KG1 (cell line): ENCODE results near the gene TCAP.

ENCODE experiments used
- DNase-seq: peaks from one replicate; lab custom pipeline; 2025; lab: John Stamatoyannopoulos, UW

Gene TCAP

DNA sequence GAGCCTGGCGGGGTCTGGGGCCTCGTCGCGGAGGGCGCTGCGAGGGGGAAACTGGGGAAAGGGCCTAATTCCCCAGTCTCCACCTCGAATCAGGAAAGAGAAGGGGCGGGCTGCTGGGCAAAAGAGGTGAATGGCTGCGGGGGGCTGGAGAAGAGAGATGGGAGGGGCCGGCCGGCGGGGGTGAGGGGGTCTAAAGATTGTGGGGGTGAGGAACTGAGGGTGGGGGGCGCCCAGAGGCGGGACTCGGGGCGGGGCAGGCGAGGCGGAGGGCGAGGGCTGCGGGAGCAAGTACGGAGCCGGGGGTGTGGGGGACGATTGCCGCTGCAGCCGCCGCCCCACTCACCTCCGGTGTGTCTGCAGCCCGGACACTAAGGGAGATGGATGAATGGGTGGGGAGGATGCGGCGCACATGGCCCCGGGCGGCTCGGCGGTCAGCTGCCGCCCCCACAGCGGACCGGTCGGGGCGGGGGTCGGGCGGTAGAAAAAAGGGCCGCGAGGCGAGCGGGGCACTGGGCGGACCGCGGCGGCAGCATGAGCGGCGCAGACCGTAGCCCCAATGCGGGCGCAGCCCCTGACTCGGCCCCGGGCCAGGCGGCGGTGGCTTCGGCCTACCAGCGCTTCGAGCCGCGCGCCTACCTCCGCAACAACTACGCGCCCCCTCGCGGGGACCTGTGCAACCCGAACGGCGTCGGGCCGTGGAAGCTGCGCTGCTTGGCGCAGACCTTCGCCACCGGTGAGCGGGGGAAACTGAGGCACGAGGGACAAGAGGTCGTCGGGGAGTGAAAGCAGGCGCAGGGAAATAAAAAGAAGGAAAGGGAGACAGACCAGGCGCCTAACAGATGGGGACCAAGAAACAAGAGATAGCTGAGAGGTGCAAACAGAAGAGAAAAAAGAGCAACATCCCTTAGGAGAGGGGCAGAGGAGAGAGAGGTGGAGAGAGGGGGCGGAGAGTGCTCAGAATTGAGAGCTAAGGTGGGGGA, 3.1 kb downstream of the TCAP start, which contains the start of gene PNMT:
PNMT (plus strand) TSS at position 509 of the 980 bp plus-strand sequence; CDS start at position 532, 23 bp downstream.
- peak; percentile 24 for DNase-seq

DNA sequence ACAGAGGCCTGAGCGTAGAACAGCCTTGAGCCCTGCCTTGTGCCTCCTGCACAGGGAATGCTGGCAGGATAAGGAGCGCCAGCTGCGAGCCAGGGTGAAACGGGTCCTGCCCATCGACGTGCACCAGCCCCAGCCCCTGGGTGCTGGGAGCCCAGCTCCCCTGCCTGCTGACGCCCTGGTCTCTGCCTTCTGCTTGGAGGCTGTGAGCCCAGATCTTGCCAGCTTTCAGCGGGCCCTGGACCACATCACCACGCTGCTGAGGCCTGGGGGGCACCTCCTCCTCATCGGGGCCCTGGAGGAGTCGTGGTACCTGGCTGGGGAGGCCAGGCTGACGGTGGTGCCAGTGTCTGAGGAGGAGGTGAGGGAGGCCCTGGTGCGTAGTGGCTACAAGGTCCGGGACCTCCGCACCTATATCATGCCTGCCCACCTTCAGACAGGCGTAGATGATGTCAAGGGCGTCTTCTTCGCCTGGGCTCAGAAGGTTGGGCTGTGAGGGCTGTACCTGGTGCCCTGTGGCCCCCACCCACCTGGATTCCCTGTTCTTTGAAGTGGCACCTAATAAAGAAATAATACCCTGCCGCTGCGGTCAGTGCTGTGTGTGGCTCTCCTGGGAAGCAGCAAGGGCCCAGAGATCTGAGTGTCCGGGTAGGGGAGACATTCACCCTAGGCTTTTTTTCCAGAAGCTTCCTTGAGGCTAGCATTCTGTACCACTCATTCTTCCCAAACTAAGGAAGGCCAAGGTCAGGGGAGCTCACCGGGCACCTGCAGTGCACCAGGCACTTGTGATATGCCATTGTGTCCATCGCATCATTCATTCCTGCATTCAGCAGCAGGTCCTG, 5.0 kb downstream of the TCAP start:
- no peak for DNase-seq

DNA sequence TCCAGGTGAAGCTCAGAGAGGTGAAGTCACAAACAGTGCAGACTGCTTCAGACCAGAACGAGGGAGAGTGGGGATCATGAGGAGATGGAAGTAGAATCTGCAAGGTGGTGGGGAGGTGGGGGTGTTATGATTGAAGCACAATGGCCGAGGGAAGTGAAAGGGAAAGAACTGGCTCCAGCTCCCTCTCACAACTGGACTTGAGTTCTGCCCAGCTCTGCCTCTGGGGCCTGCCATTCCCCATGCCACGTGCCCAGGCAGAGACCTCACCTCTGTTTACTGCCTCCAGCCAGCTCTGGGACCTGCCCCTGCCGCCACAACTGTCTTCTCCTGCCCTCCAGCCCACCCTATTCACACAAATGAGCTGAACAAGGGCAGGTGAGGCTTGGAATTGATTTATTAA, 5.6 kb downstream of the TCAP start:
- no peak for DNase-seq

DNA sequence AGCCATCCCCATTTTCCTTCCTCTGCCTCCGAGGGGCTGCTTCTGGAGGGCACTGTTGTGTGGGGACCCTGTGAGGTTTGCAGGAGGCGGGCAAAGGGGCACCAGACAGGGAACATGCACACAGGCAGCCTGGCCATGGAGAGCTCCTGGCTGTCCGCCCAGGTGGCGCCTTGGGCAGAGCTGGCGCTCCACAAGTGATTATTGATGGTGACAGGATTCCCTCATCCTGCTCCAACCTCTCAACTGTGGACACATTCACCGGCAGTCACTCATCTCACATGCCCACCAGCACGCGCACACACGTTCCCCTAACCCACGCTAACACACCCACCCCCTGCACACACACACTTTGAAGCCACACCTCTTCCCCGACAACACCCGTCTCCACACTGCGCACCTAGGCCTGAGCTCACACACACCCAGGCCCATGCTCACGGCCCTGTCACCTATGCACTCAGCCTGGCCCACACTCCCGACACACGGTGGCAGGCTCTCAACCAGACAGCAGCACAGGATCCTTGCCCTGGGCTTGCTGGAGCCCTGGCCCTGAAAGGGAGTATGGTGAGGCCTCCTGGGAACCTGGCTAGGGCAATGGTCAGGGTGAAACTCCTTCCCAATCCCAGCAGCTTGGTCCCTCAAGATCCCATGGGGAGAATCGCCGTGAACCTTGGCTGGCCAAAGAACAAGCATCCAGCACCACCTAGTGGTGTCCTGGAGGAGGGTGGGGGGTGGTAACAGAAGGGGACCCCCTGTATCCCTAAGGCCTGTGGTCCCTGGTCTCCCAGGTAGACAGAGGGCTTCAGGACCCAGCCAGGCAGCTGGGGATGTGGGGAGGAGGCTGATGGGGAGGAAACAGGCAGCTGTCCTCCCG, 6.7 kb downstream of the TCAP start:
- no peak for DNase-seq

DNA sequence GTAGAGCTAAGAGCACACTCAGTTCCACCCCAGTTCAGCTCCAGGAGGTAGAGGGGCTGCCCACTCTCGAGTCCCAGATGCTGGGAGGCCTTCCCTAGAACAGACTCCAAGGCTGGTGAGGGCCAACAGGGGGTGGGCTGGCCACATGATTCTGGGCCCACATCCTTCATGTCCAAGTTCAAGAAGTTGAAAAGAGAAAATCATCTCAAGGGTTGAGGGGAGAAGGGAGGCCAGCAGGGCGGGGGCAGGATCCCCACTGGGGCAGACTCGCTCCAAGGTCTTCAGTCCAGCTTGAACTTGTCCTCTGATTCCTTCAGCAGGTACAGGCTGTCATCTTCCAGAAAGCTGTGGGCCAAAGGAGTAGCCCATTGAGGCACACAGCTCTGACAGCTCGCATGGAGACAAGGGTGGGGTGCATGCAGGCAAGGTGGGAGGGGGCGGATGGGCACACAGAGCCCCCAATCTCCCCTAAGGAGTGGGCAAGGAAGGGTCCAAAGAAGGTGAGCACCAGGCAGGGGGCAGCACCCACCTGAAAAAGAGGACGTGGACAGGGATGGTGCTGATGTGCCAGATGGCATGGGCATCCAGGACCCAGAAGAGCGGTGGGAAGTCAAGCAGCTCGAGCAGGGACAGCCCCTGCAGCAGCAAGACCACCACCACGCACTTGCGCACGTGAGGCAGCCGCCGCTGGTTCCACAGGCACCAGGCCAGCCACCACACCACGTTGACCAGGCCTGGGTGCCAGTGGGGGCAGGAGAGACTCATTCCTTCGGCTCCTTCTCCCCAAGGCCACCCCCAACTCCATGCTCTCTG, 7.6 kb downstream of the TCAP start:
- DNase-seq, result no peak

DNA sequence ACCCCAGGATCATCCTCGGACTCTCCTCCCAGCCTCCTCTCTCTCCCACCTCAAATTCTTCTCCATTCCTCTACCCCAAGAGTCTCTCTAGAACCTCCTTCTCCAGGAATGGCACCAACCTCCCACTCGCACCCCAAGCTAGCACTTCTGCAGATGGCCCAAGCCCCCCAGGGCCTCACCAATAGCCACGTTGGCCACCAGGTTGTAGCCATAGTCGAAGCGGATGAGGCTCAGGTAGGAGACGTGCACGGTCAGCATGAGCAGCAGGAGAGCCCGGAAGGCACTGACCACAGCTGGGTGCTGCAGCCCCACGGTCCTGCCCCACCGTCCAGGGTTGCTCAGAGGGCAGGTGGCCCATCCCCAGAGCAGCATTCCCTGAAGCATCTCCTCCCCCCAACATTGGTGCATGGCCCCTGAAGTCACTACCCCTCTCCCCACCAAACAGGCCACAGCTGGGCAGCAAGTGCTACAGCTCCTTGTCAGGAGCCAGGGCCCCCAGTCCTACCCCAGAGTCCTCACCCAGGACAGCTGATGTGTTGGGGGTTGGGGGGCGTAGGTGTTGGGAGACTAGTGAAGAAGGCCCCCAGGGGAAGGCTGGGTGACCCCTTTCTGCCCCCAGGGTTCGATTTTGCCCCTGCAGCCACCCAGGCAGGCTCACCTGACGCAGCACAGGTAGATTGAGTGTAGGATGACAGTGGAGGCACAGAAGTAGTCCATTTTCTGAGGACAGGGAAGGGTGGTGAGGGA, 8.4 kb downstream of the TCAP start:
- no peak for DNase-seq

DNA sequence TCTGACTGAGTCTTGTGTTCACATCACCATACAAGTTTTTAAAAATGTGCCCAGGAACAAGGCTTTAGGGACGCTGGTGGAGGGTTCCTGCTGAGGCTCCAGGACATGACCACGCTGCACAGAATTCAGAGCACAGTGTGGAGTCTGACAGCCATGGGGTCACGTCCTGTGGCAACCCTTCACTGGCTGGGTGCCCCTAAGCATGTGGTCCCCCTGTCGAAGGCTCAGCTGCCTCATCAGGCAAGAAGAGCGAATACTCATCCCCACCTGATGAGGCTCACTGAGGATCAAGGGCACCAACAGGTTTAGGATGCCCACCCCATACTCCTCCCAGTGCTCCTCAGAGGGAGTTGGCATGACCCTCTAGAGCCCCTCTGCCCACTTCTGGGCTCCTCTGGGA, 9.0 kb downstream of the TCAP start:
- no peak for DNase-seq

DNA sequence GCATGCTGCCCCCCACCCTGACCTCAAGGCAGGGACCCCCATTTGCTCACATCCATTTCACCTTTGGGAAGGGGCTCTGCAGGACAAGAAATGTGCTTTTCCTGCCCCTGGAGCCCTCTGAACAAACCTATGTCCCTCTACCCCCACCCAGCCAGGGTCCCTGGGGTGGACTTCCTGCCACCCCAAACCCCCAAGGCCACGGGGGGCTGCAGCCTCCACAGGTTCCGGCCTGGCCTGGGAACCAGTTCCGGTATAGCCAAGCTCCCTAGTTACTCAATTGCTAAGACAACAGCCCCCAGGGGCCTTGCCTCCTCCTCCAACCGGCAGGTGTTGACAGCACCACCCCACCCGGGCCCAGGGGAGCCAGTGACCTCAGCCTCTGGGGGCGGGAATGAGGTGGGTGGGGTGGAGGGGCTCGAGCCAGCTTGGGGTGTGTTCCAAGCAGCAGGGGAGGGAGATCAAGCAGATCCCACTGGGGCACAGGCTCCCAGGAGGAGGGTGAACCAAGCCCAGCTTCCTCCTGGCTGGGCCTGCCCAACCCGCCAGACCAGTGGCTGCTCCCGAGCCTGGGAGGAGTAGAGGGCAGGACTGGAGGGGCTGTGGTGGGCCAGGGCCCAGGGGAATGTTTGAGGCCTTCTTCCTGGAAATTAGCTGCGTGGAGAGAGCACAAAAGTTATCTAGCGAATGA, 9.7 kb downstream of the TCAP start:
- no peak for DNase-seq

DNA sequence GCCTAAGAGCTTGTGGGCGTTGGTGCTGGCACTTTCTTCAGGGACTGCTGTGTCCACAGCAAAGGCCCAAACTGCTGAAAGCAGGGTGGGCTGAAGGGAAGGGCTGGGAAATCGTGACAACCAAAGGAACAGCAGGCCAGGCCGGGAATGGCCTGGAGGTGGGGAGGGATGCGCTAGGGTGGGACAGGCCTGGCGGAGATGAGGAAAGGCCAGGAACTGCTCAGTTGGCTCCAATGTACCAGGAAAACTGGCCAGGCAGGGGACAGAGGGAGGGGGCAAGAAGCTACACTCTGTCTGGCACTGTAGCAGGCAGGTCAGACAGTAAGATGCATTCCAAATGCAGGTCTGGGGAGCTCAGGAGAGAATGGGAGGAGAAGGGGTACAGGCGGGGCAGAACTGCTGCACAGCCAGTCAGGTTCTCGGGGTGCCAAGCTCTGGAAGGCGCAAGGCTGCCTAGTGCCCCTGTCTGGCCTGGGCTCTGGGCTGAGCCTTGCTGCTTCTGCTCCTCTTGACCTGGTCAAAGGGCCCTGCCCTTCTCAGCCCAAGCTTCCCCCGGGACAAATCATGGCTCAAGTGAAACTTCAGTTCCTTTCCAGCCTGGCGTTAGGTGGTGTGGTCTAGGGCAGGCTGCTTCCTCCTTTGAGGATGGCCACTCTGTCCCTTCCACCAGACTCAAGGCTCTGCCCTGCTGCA, 10.4 kb downstream of the TCAP start:
- DNase-seq, result no peak

DNA sequence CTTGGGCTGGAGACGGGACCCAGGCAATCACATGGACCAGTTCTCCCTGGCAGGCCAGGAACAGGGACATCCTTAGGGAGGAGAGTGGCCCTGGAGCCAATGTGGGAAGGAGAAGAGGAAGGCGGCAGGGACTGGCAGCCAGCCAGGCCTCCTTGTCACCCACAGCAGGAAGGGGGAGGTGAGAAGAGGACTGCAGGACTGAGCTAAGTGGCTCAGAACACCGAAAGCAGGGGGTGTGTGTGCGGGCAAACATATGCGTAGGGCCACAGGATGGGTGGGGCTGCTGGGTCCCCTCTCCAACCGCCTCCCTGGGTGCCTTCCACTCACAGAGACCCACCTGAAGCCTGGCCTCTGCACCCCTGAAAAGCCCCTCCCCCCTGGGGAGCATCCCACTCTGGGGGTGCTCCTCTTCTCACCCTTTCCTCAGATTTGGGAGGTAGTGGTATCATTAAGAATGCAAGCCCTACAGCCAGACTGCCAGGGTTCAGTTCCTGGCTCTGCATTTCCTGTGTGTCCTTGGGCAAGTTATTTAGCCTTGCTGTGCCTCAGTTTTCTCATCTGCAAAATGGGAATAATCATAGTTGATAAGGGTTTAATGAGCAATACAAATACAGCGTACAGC, 11.2 kb downstream of the TCAP start:
- no peak for DNase-seq

DNA sequence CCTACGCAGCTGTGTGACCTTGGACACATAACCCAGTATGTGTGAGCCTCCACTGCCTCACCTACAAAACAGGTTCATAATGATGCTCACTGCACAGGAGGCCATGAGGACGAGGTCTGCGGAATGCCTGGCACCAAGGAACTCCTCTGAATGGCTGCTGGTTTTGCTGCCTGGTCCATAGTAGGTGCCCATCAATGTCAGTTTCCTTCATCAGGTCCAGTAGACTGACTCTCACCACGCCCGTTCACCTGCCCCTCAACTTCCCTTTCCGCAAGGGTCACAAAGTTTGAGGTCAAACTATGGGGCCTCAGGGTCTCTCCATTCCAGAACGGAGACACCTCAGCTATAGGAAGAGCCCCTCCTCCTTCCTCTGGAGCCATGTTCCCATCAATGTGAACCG, 11.9 kb downstream of the TCAP start:
- no peak for DNase-seq

DNA sequence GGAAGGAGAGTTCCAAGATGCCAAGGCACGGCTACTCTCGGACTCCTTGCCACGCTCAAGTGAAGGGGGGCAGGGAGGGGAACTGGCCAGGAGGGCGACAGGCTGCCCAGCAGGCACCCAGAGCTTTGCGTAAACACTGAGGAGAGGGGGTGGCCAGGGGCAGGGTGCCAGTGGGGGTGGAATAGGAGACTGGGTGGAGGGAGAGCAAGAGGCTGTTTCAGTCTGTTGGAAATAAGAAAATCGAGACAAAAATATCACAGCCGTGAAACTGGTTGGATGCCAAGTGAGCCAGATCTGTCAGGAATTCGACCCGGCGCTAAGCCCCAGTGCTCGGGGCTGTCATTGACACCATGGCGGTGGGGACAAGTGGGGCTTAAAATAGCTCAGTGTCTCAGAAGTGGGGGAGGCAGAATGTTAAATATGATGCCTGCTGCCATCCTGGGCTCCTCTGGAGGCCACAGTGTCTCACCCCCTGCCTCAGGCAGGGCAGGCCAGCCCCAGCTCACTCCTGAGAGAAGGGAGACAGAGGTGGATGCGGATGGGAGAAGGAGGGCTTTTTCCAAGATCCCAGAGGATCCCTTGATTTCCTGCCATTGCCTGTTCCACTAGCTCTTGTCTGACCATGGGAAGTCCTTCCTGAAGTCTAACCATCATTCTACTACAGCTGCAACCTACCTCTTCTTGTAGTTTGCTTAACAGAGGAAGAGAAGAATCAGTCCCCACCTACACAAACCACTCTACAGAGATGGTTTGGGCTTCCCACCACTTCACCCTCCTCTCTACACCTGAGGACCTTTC, 12.6 kb downstream of the TCAP start:
- DNase-seq, result no peak

DNA sequence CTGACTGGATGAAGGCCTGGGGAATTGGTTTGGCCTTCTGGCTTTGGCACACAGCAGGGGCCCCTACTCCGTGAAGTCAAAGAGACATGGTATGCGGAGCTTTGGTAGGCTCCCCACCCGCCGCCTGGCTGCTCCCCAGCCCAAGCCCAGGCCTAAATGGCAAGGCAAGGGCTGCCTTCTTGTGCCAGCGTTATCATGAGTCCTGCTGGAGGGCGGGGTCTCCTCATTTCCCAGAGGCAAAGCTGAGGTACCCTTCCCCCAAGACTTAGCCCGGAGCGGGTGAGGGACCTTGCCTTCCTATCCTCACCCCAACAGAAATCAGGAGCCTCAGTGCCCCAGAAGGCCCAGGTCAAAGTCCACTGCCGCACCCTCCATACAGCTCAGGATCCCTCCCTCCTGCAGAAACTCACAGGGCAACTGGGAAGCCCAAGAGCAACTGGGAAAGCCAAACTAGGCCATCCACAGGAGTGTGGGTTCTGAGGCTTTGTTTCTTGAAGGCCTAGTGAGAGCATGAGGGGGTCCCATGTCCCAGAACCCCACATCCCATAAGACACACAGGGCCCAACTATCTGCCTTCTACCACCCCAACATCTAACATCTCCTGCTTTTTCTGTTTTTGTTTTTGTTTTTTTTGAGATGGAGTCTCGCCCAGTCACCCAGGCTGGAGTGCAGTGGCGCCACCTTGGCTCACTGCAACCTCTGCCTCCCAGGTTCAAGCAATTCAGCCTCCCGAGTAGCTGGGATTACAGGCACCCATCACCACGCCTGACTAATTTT, 13.4 kb downstream of the TCAP start:
- no peak for DNase-seq

DNA sequence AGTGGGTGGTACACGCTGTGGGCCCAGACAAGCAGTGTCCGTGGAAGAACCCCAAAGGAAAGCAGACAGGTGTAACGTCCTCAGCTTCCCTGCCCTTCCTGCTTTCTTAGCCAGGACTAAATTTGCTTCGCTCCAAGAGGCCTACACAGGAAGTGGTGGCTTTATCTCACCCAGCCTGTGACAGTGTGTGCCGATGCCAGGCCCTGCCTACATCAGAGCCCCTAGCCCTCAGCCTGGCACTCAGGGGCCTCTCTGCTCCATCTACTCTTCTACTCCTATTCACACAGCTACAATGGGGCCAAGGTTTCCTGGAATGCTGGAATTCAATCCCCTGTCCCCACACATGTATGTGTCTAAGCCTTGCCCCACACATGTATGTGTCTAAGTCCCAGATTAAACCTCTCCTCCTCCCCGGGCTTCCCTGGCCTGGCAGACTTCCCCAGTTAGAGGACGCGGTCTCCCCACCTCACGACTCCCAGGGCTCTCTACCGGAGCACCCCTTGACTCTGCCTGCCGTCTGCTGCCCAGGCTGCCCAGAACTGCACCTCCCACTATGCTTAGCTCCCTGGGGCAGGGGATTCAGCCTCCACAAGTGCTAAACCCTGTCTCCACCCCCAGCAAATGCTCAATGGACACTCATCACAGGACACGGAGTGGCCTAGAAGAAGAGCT, 14.5 kb downstream of the TCAP start:
- no peak for DNase-seq

DNA sequence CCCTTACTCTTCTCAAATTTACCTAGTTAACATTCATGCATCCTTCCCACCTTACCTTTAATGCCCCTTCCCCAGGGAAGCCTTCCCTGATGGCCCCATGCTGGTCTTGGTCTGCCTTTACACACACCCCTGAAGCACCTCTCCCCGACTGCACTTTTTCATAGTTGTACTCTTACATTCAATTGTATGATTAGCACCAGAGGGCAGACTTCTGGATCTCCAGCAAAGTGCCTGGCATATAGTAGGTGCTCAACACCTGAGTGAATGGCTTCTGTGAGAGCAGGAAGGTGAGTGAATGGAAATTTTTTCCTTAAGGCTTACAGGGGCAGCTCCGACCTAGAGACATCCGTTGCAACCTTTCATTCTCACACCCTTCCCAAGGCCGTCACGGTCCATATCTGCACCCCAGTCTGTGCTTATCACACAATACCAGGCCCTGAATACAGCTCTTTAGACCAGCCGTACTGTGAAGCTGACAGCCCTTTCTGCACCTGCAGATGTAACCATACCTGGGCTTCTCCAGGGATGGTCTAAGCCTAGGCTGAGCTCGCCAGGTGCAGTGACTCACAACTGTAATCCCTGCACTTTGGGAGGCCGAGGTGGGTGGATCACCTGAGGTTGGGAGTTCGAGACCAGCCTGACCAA, 18.3 kb downstream of the TCAP start:
- no peak for DNase-seq
